ENCODE results near the gene NAT14. TPM values are rescaled to one million over a fixed set of nuclear protein-coding genes. Genes with fewer than 3 reads are reported as not detected.
"Not testable (repeated sequence)": the region's sequence is repeated elsewhere in the genome, so short reads cannot be mapped to it uniquely, and the experiment has no call there.

Gene NAT14
- total and polyA plus RNA-seq, 5 donors from 2014 or later: 3.3 to 9.2 (median 4.7) TPM

- no peaks in the 10 kb centered on the region for H3K4me1 Mint-ChIP-seq
- no peaks in the 10 kb centered on the region for H3K36me3 Mint-ChIP-seq
- H3K27me3 ChIP-seq (ENCODE audit: control insufficient read depth, insufficient read depth, low read length): no peaks in the 10 kb centered on the region
- H3K27ac Mint-ChIP-seq: no peak overlapping the region
- no peaks in the 10 kb centered on the region for H3K36me3 ChIP-seq (ENCODE audit: control insufficient read depth, insufficient read depth, low read length)
- no peak for DNase-seq
- H3K4me3 Mint-ChIP-seq: no peak overlapping the region
- no peaks in the 10 kb centered on the region for H3K9me3 Mint-ChIP-seq
- H3K27ac ChIP-seq (ENCODE audit: insufficient read depth, low read length, poor library complexity, severe bottlenecking): no peak overlapping the region
- no peaks in the 10 kb centered on the region for H3K4me1 ChIP-seq (ENCODE audit: control insufficient read depth, insufficient read depth, low read length, poor library complexity, severe bottlenecking)
- H3K4me3 ChIP-seq (ENCODE audit: low read depth, low read length): no peak overlapping the region
- no peaks in the 10 kb centered on the region for H3K27me3 Mint-ChIP-seq
- ATAC-seq (ENCODE audit: low read depth in 2 of 2): no peak
- no peaks in the 10 kb centered on the region for H3K9me3 ChIP-seq (ENCODE audit: control insufficient read depth in 2 of 2, low read length in 2 of 2)
Measured at GRCh38 chr19:55528030-55528803, 43.2 kb downstream of the NAT14 start.

- H3K27me3 Mint-ChIP-seq: no peaks in the 10 kb centered on the region
- no peak overlapping the region for H3K4me3 Mint-ChIP-seq
- no peaks in the 10 kb centered on the region for H3K27me3 ChIP-seq (ENCODE audit: control insufficient read depth, insufficient read depth, low read length)
- ATAC-seq (ENCODE audit: low read depth in 2 of 2) (no peak), DNase-seq (no peak)
- H3K4me1 ChIP-seq (ENCODE audit: control insufficient read depth, insufficient read depth, low read length, poor library complexity, severe bottlenecking): no peaks in the 10 kb centered on the region
- no peak overlapping the region for H3K27ac Mint-ChIP-seq
- H3K4me3 ChIP-seq (ENCODE audit: low read depth, low read length): no peak overlapping the region
- no peaks in the 10 kb centered on the region for H3K36me3 ChIP-seq (ENCODE audit: control insufficient read depth, insufficient read depth, low read length)
- no peaks in the 10 kb centered on the region for H3K9me3 Mint-ChIP-seq
- H3K4me1 Mint-ChIP-seq: no peaks in the 10 kb centered on the region
- no peaks in the 10 kb centered on the region for H3K9me3 ChIP-seq (ENCODE audit: control insufficient read depth in 2 of 2, low read length in 2 of 2)
- no peaks in the 10 kb centered on the region for H3K36me3 Mint-ChIP-seq
- no peak overlapping the region for H3K27ac ChIP-seq (ENCODE audit: insufficient read depth, low read length, poor library complexity, severe bottlenecking)
Measured at GRCh38 chr19:55529636-55530234, 44.7 kb downstream of the NAT14 start.

GRCh38 chr19:55530996-55531395, 46.0 kb downstream of the NAT14 start:
- Histone ChIP-seq H3K36me3 (ENCODE audit: control insufficient read depth, insufficient read depth, low read length) (no peaks in the 10 kb centered on the region), H3K4me3 (ENCODE audit: low read depth, low read length) (no peak overlapping the region)

GRCh38 chr19:55534280-55534679, 49.3 kb downstream of the NAT14 start:
- not testable (repeated sequence) for H3K27ac ChIP-seq (ENCODE audit: insufficient read depth, low read length, poor library complexity, severe bottlenecking); H3K4me1 Mint-ChIP-seq; H3K4me3 ChIP-seq (ENCODE audit: low read depth, low read length); DNase-seq; H3K27ac Mint-ChIP-seq; H3K36me3 ChIP-seq (ENCODE audit: control insufficient read depth, insufficient read depth, low read length); H3K27me3 Mint-ChIP-seq; H3K4me1 ChIP-seq (ENCODE audit: control insufficient read depth, insufficient read depth, low read length, poor library complexity, severe bottlenecking); H3K9me3 ChIP-seq (ENCODE audit: control insufficient read depth in 2 of 2, low read length in 2 of 2); ATAC-seq (ENCODE audit: low read depth in 2 of 2); H3K4me3 Mint-ChIP-seq; H3K27me3 ChIP-seq (ENCODE audit: control insufficient read depth, insufficient read depth, low read length); H3K36me3 Mint-ChIP-seq; H3K9me3 Mint-ChIP-seq

More at GRCh38 chr19:55530996-55531395, 46.0 kb downstream of the NAT14 start:
- Mint-ChIP-seq H3K4me1 (no peaks in the 10 kb centered on the region), H3K4me3 (no peak overlapping the region), H3K27me3 (no peaks in the 10 kb centered on the region), H3K27ac (no peak overlapping the region), H3K36me3 (no peaks in the 10 kb centered on the region), H3K9me3 (no peaks in the 10 kb centered on the region)
- Histone ChIP-seq H3K27ac (ENCODE audit: insufficient read depth, low read length, poor library complexity, severe bottlenecking) (no peak overlapping the region), H3K9me3 (ENCODE audit: control insufficient read depth in 2 of 2, low read length in 2 of 2) (no peaks in the 10 kb centered on the region), H3K4me1 (ENCODE audit: control insufficient read depth, insufficient read depth, low read length, poor library complexity, severe bottlenecking) (no peaks in the 10 kb centered on the region), H3K27me3 (ENCODE audit: control insufficient read depth, insufficient read depth, low read length) (no peaks in the 10 kb centered on the region)
- ATAC-seq (ENCODE audit: low read depth in 2 of 2) (no peak), DNase-seq (no peak)

- DNase-seq (no peak), ATAC-seq (ENCODE audit: low read depth in 2 of 2) (no peak)
- H3K27me3 ChIP-seq (ENCODE audit: control insufficient read depth, insufficient read depth, low read length): no peaks in the 10 kb centered on the region
- Mint-ChIP-seq H3K36me3 (no peaks in the 10 kb centered on the region), H3K27ac (no peak overlapping the region), H3K9me3 (no peaks in the 10 kb centered on the region), H3K27me3 (no peaks in the 10 kb centered on the region), H3K4me3 (no peak overlapping the region), H3K4me1 (no peaks in the 10 kb centered on the region)
- no peaks in the 10 kb centered on the region for H3K9me3 ChIP-seq (ENCODE audit: control insufficient read depth in 2 of 2, low read length in 2 of 2)
- H3K36me3 ChIP-seq (ENCODE audit: control insufficient read depth, insufficient read depth, low read length): no peaks in the 10 kb centered on the region
- H3K4me1 ChIP-seq (ENCODE audit: control insufficient read depth, insufficient read depth, low read length, poor library complexity, severe bottlenecking): no peaks in the 10 kb centered on the region
- no peak overlapping the region for H3K4me3 ChIP-seq (ENCODE audit: low read depth, low read length)
- no peak overlapping the region for H3K27ac ChIP-seq (ENCODE audit: insufficient read depth, low read length, poor library complexity, severe bottlenecking)
Measured at GRCh38 chr19:55535173-55535964, 50.4 kb downstream of the NAT14 start.

- H3K4me1 Mint-ChIP-seq: no peaks in the 10 kb centered on the region
- no peaks in the 10 kb centered on the region for H3K36me3 Mint-ChIP-seq
- no peaks in the 10 kb centered on the region for H3K27me3 Mint-ChIP-seq
- Histone ChIP-seq H3K36me3 (ENCODE audit: control insufficient read depth, insufficient read depth, low read length) (no peaks in the 10 kb centered on the region), H3K27ac (ENCODE audit: insufficient read depth, low read length, poor library complexity, severe bottlenecking) (no peak overlapping the region), H3K4me1 (ENCODE audit: control insufficient read depth, insufficient read depth, low read length, poor library complexity, severe bottlenecking) (no peaks in the 10 kb centered on the region), H3K9me3 (ENCODE audit: control insufficient read depth in 2 of 2, low read length in 2 of 2) (no peaks in the 10 kb centered on the region), H3K27me3 (ENCODE audit: control insufficient read depth, insufficient read depth, low read length) (no peaks in the 10 kb centered on the region), H3K4me3 (ENCODE audit: low read depth, low read length) (no peak overlapping the region)
- DNase-seq (no peak), ATAC-seq (ENCODE audit: low read depth in 2 of 2) (no peak)
- H3K27ac Mint-ChIP-seq: no peak overlapping the region
- no peak overlapping the region for H3K4me3 Mint-ChIP-seq
- no peaks in the 10 kb centered on the region for H3K9me3 Mint-ChIP-seq
Measured at GRCh38 chr19:55535965-55536350, 51.0 kb downstream of the NAT14 start.

- ATAC-seq (ENCODE audit: low read depth in 2 of 2) (no peak), DNase-seq (no peak)
- no peak overlapping the region for H3K4me3 ChIP-seq (ENCODE audit: low read depth, low read length)
- H3K36me3 ChIP-seq (ENCODE audit: control insufficient read depth, insufficient read depth, low read length): no peaks in the 10 kb centered on the region
- H3K27ac Mint-ChIP-seq: no peak overlapping the region
- no peaks in the 10 kb centered on the region for H3K27me3 ChIP-seq (ENCODE audit: control insufficient read depth, insufficient read depth, low read length)
- H3K4me1 Mint-ChIP-seq: no peaks in the 10 kb centered on the region
- H3K36me3 Mint-ChIP-seq: no peaks in the 10 kb centered on the region
- H3K4me3 Mint-ChIP-seq: no peak overlapping the region
- H3K9me3 ChIP-seq (ENCODE audit: control insufficient read depth in 2 of 2, low read length in 2 of 2): no peaks in the 10 kb centered on the region
- H3K4me1 ChIP-seq (ENCODE audit: control insufficient read depth, insufficient read depth, low read length, poor library complexity, severe bottlenecking): no peaks in the 10 kb centered on the region
- no peak overlapping the region for H3K27ac ChIP-seq (ENCODE audit: insufficient read depth, low read length, poor library complexity, severe bottlenecking)
- H3K9me3 Mint-ChIP-seq: no peaks in the 10 kb centered on the region
- no peaks in the 10 kb centered on the region for H3K27me3 Mint-ChIP-seq
Measured at GRCh38 chr19:55536366-55536765, 51.4 kb downstream of the NAT14 start.
